ENCODE data around the gene ACBD3.

The ACBD3 gene

GRCh38 chr1:226123591-226124471, 62.7 kb downstream of the ACBD3 start:
- no peak overlapping the region for H3K4me3 ChIP-seq (ENCODE audit: severe bottlenecking)
- TF ChIP-seq CTCF (IDR thresholded peaks at IDR 0.05; ENCODE audit: poor library complexity, severe bottlenecking) = no peak
- no peaks in the 10 kb centered on the region for H3K27me3 ChIP-seq (ENCODE audit: insufficient read depth, poor library complexity, severe bottlenecking)
- H3K4me1 ChIP-seq (ENCODE audit: insufficient read depth, poor library complexity, severe bottlenecking) = peaks cover 40% of the 10 kb centered on the region
- H3K9me3 ChIP-seq (ENCODE audit: severe bottlenecking) = no peaks in the 10 kb centered on the region
- DNase-seq (ENCODE audit: low spot score) = no peak
- peak overlapping the region; percentile 87 for H3K27ac ChIP-seq (ENCODE audit: poor library complexity, severe bottlenecking)
- H3K36me3 ChIP-seq (ENCODE audit: low read depth) = no peaks in the 10 kb centered on the region
- peak; percentile 2; the same call in 1 of the 3 replicates for ATAC-seq (ENCODE audit: low read depth)

GRCh38 chr1:226123212-226123560, 63.4 kb downstream of the ACBD3 start:
- Histone ChIP-seq H3K27me3 (ENCODE audit: insufficient read depth, poor library complexity, severe bottlenecking) (no peaks in the 10 kb centered on the region), H3K36me3 (ENCODE audit: low read depth) (no peaks in the 10 kb centered on the region), H3K4me1 (ENCODE audit: insufficient read depth, poor library complexity, severe bottlenecking) (peaks cover 33% of the 10 kb centered on the region), H3K27ac (ENCODE audit: poor library complexity, severe bottlenecking) (peak overlapping the region; percentile 87), H3K9me3 (ENCODE audit: severe bottlenecking) (no peaks in the 10 kb centered on the region), H3K4me3 (ENCODE audit: severe bottlenecking) (no peak overlapping the region)
- DNase-seq (ENCODE audit: low spot score) (no peak), ATAC-seq (ENCODE audit: low read depth) (no peak)
- TF ChIP-seq CTCF (IDR thresholded peaks at IDR 0.05; ENCODE audit: poor library complexity, severe bottlenecking) = no peak

GRCh38 chr1:226121587-226122400, 64.7 kb downstream of the ACBD3 start:
- peak; percentile 58 for ATAC-seq (ENCODE audit: low read depth)
- no peak for DNase-seq (ENCODE audit: low spot score)
- peak; percentile 78 for TF ChIP-seq CTCF (IDR thresholded peaks at IDR 0.05; ENCODE audit: poor library complexity, severe bottlenecking)

GRCh38 chr1:226121049-226121586, 65.4 kb downstream of the ACBD3 start:
- DNase-seq (ENCODE audit: low spot score) = no peak
- no peak for TF ChIP-seq CTCF (IDR thresholded peaks at IDR 0.05; ENCODE audit: poor library complexity, severe bottlenecking)
- Histone ChIP-seq H3K4me3 (ENCODE audit: severe bottlenecking) (peak overlapping the region; percentile 55), H3K4me1 (ENCODE audit: insufficient read depth, poor library complexity, severe bottlenecking) (peaks cover 23% of the 10 kb centered on the region), H3K36me3 (ENCODE audit: low read depth) (no peaks in the 10 kb centered on the region), H3K9me3 (ENCODE audit: severe bottlenecking) (no peaks in the 10 kb centered on the region), H3K27ac (ENCODE audit: poor library complexity, severe bottlenecking) (peak overlapping the region; percentile 87), H3K27me3 (ENCODE audit: insufficient read depth, poor library complexity, severe bottlenecking) (no peaks in the 10 kb centered on the region)
- no peak for ATAC-seq (ENCODE audit: low read depth)

More at GRCh38 chr1:226121587-226122400, 64.7 kb downstream of the ACBD3 start:
- Histone ChIP-seq H3K9me3 (ENCODE audit: severe bottlenecking) (no peaks in the 10 kb centered on the region), H3K27ac (ENCODE audit: poor library complexity, severe bottlenecking) (peak overlapping the region; percentile 87), H3K4me1 (ENCODE audit: insufficient read depth, poor library complexity, severe bottlenecking) (peaks cover 23% of the 10 kb centered on the region), H3K27me3 (ENCODE audit: insufficient read depth, poor library complexity, severe bottlenecking) (no peaks in the 10 kb centered on the region), H3K4me3 (ENCODE audit: severe bottlenecking) (peak overlapping the region; percentile 55), H3K36me3 (ENCODE audit: low read depth) (no peaks in the 10 kb centered on the region)

Measured in RWPE2 (cell line).